Measurements from ENCODE around the gene THSD4. TPM values are rescaled to one million over a fixed set of nuclear protein-coding genes. Genes with fewer than 3 reads are reported as not detected.

The THSD4 gene
- polyA plus RNA-seq, 1 donor (not counting 4 experiments of a cell fraction or from before 2014, with no cell fraction given) = 24.5 TPM

DNA sequence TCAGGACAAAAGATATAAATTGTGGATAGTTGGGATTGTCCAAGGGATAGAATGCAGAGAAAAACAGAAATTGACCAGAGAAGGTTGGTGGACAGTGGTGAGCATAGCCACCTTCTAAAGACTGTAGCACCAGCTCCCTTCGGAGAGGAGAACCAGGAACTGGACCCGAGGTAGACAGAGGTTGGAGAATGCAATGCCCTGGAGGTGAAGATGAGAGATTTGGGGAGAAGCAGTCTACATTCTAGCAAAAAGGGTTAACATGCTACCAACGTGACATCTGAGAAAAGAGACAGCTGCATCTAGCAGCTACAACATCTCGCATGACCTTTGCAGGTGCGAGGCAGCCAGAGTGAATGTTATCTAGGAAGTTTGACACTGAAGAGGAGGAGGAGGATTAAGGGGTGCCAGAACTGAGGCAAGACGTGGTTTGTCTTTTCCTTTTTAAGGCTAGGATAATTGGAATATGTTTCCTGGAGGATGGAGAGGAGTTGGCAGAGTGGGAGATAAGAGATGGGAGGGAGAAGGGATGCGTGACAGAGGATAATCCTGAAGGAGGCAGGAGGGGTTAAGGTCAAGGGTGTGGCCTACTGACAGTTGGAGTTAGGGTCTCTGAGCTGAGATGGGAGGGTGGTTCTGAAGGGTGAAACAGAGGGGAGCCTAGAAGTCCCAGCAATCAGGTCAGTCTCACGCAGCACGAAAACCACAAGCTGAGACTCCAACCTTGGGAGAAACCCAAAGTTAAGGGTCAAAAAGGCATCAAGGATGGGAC is 591.4 kb downstream of the THSD4 start:
- FAIRE-seq = no peak
- dilution Hi-C loops (cut with MboI; ENCODE audit: extremely low pct_ligation_motif_present, low sequenced_read_pairs) = no loop called here
- TF ChIP-seq, protein P1, sequence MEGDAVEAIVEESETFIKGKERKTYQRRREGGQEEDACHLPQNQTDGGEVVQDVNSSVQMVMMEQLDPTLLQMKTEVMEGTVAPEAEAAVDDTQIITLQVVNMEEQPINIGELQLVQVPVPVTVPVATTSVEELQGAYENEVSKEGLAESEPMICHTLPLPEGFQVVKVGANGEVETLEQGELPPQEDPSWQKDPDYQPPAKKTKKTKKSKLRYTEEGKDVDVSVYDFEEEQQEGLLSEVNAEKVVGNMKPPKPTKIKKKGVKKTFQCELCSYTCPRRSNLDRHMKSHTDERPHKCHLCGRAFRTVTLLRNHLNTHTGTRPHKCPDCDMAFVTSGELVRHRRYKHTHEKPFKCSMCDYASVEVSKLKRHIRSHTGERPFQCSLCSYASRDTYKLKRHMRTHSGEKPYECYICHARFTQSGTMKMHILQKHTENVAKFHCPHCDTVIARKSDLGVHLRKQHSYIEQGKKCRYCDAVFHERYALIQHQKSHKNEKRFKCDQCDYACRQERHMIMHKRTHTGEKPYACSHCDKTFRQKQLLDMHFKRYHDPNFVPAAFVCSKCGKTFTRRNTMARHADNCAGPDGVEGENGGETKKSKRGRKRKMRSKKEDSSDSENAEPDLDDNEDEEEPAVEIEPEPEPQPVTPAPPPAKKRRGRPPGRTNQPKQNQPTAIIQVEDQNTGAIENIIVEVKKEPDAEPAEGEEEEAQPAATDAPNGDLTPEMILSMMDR (optimal IDR thresholded peaks at IDR 0.05 in 1 of 3, IDR thresholded peaks at IDR 0.05 in 1 of 3, conservative IDR thresholded peaks at IDR 0.05 in 1 of 3; ENCODE audit: extremely low read depth in 1 of 3, insufficient read depth in 2 of 3, low read length in 3 of 3) = no peak
- no peak for TF ChIP-seq EZH2 (IDR thresholded peaks at IDR 0.05; ENCODE audit: low read length)

GRCh38 chr15:71707230-71708050 is 592.2 kb downstream of the THSD4 start:
- FAIRE-seq (no peak), DNase-seq (ENCODE audit: low read depth, low spot score) (no peak)
- peaks cover 8% of the 10 kb centered on the region for H3K4me1 ChIP-seq (ENCODE audit: control insufficient read depth, extremely low read depth, insufficient read depth, low read length)
- H3K9me1 ChIP-seq (ENCODE audit: control insufficient read depth, extremely low read depth, insufficient read depth, low read length) = no peaks in the 10 kb centered on the region
- no peaks in the 10 kb centered on the region for H4K20me1 ChIP-seq (ENCODE audit: control insufficient read depth, extremely low read depth, insufficient read depth, low read length)
- H3K9me3 ChIP-seq (ENCODE audit: control insufficient read depth, low read depth, low read length) = no peaks in the 10 kb centered on the region
- no peak overlapping the region for H3K4me3 ChIP-seq (ENCODE audit: control insufficient read depth in 2 of 3, extremely low read depth in 1 of 3, insufficient read depth in 2 of 3, low read depth in 1 of 3, low read length in 3 of 3)
- no peak overlapping the region for H3K9ac ChIP-seq (ENCODE audit: control insufficient read depth, extremely low read depth, insufficient read depth, low read length)
- H3K79me2 ChIP-seq (ENCODE audit: control insufficient read depth, insufficient read depth, low read length) = no peaks in the 10 kb centered on the region
- no peaks in the 10 kb centered on the region for H3K36me3 ChIP-seq (ENCODE audit: control insufficient read depth in 2 of 2, extremely low read depth in 1 of 2, insufficient read depth in 2 of 2, low read length in 2 of 2)
- dilution Hi-C loops (cut with MboI; ENCODE audit: extremely low pct_ligation_motif_present, low sequenced_read_pairs) = no loop called here
- no peaks in the 10 kb centered on the region for H3K27me3 ChIP-seq (ENCODE audit: control insufficient read depth, extremely low read depth, insufficient read depth, low read length)
- TF ChIP-seq, protein P1 (optimal IDR thresholded peaks at IDR 0.05 in 1 of 3, IDR thresholded peaks at IDR 0.05 in 1 of 3, conservative IDR thresholded peaks at IDR 0.05 in 1 of 3; ENCODE audit: extremely low read depth in 1 of 3, insufficient read depth in 2 of 3, low read length in 3 of 3) = no peak
- TF ChIP-seq EZH2 (IDR thresholded peaks at IDR 0.05; ENCODE audit: low read length) = no peak
- no peak overlapping the region for H3K27ac ChIP-seq (ENCODE audit: control insufficient read depth, insufficient read depth, low read length)
- H2AFZ ChIP-seq (ENCODE audit: control insufficient read depth, low read length) = no peak overlapping the region
- H3K4me2 ChIP-seq (ENCODE audit: control insufficient read depth, extremely low read depth, insufficient read depth, low read depth, low read length) = no peak overlapping the region

More for the DNA sequence above, 591.4 kb downstream of the THSD4 start:
- Histone ChIP-seq H3K4me3 (ENCODE audit: control insufficient read depth in 2 of 3, extremely low read depth in 1 of 3, insufficient read depth in 2 of 3, low read depth in 1 of 3, low read length in 3 of 3) (no peak overlapping the region), H3K9ac (ENCODE audit: control insufficient read depth, extremely low read depth, insufficient read depth, low read length) (no peak overlapping the region), H3K36me3 (ENCODE audit: control insufficient read depth in 2 of 2, extremely low read depth in 1 of 2, insufficient read depth in 2 of 2, low read length in 2 of 2) (no peaks in the 10 kb centered on the region), H3K9me1 (ENCODE audit: control insufficient read depth, extremely low read depth, insufficient read depth, low read length) (no peaks in the 10 kb centered on the region), H3K27ac (ENCODE audit: control insufficient read depth, insufficient read depth, low read length) (no peak overlapping the region), H4K20me1 (ENCODE audit: control insufficient read depth, extremely low read depth, insufficient read depth, low read length) (no peaks in the 10 kb centered on the region), H2AFZ (ENCODE audit: control insufficient read depth, low read length) (no peak overlapping the region), H3K9me3 (ENCODE audit: control insufficient read depth, low read depth, low read length) (no peaks in the 10 kb centered on the region), H3K4me1 (ENCODE audit: control insufficient read depth, extremely low read depth, insufficient read depth, low read length) (peaks cover 8% of the 10 kb centered on the region), H3K4me2 (ENCODE audit: control insufficient read depth, extremely low read depth, insufficient read depth, low read depth, low read length) (no peak overlapping the region), H3K27me3 (ENCODE audit: control insufficient read depth, extremely low read depth, insufficient read depth, low read length) (no peaks in the 10 kb centered on the region), H3K79me2 (ENCODE audit: control insufficient read depth, insufficient read depth, low read length) (no peaks in the 10 kb centered on the region)
- no peak for DNase-seq (ENCODE audit: low read depth, low spot score)
